ENCODE measurements around the gene NABP2.

DNA sequence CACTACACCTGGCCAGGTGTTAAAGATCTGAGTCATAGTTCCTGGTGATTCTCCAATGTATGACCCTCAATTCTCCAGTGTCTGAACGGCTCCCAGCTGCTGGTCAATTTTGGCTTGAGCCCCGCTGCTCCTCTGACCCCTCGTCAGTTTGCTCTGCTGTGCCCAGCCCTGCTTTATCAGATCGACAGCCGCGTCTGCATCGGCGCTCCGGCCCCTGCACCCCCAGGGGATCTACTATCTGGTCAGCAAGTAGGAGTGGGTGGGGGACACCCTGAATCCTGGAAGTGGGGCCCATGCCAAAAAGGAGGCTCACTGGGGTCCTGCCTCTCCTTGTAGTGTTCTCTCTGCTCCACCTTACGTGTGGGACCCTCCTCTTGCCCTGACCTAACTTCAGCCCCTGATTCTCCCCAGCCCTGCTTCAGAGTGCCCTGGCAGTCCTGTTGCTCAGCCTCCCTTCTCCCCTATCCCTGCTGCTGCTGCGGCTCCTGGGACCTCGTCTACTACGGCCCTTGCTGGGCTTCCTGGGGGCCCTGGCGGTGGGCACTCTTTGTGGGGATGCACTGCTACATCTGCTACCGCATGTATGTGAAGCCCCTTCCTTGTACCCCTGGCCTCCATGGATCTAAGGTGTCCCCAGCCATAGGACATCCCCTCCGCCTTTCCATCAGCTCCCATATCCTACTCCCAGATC lies 10.7 kb downstream of the NABP2 start:
- TF ChIP-seq, protein P1, sequence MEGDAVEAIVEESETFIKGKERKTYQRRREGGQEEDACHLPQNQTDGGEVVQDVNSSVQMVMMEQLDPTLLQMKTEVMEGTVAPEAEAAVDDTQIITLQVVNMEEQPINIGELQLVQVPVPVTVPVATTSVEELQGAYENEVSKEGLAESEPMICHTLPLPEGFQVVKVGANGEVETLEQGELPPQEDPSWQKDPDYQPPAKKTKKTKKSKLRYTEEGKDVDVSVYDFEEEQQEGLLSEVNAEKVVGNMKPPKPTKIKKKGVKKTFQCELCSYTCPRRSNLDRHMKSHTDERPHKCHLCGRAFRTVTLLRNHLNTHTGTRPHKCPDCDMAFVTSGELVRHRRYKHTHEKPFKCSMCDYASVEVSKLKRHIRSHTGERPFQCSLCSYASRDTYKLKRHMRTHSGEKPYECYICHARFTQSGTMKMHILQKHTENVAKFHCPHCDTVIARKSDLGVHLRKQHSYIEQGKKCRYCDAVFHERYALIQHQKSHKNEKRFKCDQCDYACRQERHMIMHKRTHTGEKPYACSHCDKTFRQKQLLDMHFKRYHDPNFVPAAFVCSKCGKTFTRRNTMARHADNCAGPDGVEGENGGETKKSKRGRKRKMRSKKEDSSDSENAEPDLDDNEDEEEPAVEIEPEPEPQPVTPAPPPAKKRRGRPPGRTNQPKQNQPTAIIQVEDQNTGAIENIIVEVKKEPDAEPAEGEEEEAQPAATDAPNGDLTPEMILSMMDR (IDR thresholded peaks at IDR 0.05; ENCODE audit: low read depth, low read length, poor library complexity, severe bottlenecking), result no peak
- TF ChIP-seq EZH2phosphoT487 (IDR thresholded peaks at IDR 0.05; ENCODE audit: borderline replicate concordance, low read length), result no peak
